PFSK-1 (cell line): Measurements from ENCODE around the gene PTPN9.

ENCODE experiments used
- FOXP2 ChIP-seq: optimal IDR thresholded peaks from 2 replicates; pipeline ENCODE3; 2011; ENCODE audit warnings: borderline replicate concordance, control low read depth, inconsistent platforms; ENCODE audit not compliant: insufficient read depth; ENCODE audit errors: extremely low read length, extremely low read depth
- POLR2AphosphoS5 ChIP-seq: IDR thresholded peaks from 2 replicates; pipeline ENCODE4 v1.6.1; 2012; ENCODE audit warnings: low read depth, mild to moderate bottlenecking, control low read depth, low read length, moderate library complexity
- REST ChIP-seq, 2 experiments: IDR thresholded peaks; 2 replicates each; pipeline versions ENCODE4 v1.6.1 to v1.8.0; 2011 to 2012; ENCODE audit warnings: low read depth in 2 of 2, low read length in 2 of 2, control low read depth in 1 of 2, inconsistent platforms in 1 of 2, mild to moderate bottlenecking in 1 of 2, moderate library complexity in 1 of 2; ENCODE audit not compliant: insufficient read depth in 1 of 2
- SIN3A ChIP-seq: IDR thresholded peaks from 2 replicates; pipeline ENCODE4 v1.6.1; 2012; ENCODE audit warnings: mild to moderate bottlenecking, low read length, moderate library complexity, borderline replicate concordance; ENCODE audit not compliant: insufficient read depth

- TF ChIP-seq SIN3A (no peak), REST (IDR thresholded peaks at IDR 0.05; ENCODE audit: insufficient read depth in 1 of 2, low read depth in 2 of 2, low read length in 2 of 2) (no peak), POLR2AphosphoS5 (no peak), FOXP2 (no peak)
These were observed 28.0 kb downstream of the PTPN9 start for GRCh38 chr15:75551091-75551490.
